Esophagus squamous epithelium (tissue), 5 donors: ENCODE results near the gene CTRL. TPM values are rescaled to one million over a fixed set of nuclear protein-coding genes. Genes with fewer than 3 reads are reported as not detected.

Source experiments
- DNase-seq: peaks from one replicate; lab custom pipeline; 2025; lab: John Stamatoyannopoulos, UW
- H3K27ac ChIP-seq, 4 donors: fragments of 200-600 bp; sonication (generic); one replicate each; pipeline ENCODE4 v1.5.1; 2016 to 2019; ENCODE audit warnings: mild to moderate bottlenecking in 1 of 4
- H3K27me3 ChIP-seq, 4 donors: fragments of 200-600 bp; sonication (generic); 1 replicate in 3 of 4; 2 replicates in 1 of 4; pipeline versions ENCODE4 v1.5.1 to v1.6.0; 2017 to 2021; ENCODE audit warnings: antibody characterized with exemption in 1 of 4
- H3K36me3 ChIP-seq, 3 donors: fragments of 200-600 bp; sonication (generic); one replicate each; pipeline ENCODE4 v1.5.1; 2016 to 2019
- H3K4me1 ChIP-seq, 3 donors: fragments of 200-600 bp; sonication (generic); one replicate each; pipeline ENCODE4 v1.5.1; 2017 to 2019
- H3K4me3 ChIP-seq, 4 donors: fragments of 200-600 bp; sonication (generic); 1 replicate in 3 of 4; 2 replicates in 1 of 4; pipeline ENCODE4 v1.5.1; 2016 to 2019; ENCODE audit warnings: mild to moderate bottlenecking in 2 of 4, moderate library complexity in 1 of 4
- H3K9me3 ChIP-seq, 3 donors: fragments of 200-600 bp; sonication (generic); one replicate each; pipeline ENCODE4 v1.5.1; 2016 to 2019
- CTCF ChIP-seq, 6 experiments: fragments of 450-650 bp in 4 of 6; fragments of 200-600 bp in 2 of 6; sonication (generic) in 2 of 6; IDR thresholded peaks; one replicate each; pipeline ENCODE4 v1.5.1; 2016 to 2019; ENCODE audit warnings: antibody characterized with exemption in 6 of 6, mild to moderate bottlenecking in 4 of 6, moderate library complexity in 4 of 6
- POLR2A ChIP-seq, 4 donors: fragments of 450-650 bp; IDR thresholded peaks; one replicate each; pipeline ENCODE4 v1.6.1; 2017; ENCODE audit warnings: antibody characterized with exemption in 4 of 4, mild to moderate bottlenecking in 4 of 4, moderate library complexity in 3 of 4
- WGBS, 2 donors: methylation state at CpG; one replicate each; pipeline ENCODE4 v1.1.5; 2018; 5-methylcytosine and 5-hydroxymethylcytosine counted together
- intact Hi-C: fragments of 100-400 bp; cut with DNase I; formaldehyde crosslinking; loops from one replicate; pipeline ENCODE4 v1.15.0; 2022
- total RNA-seq, 4 donors: library from RNA; depleted of rRNA; stranded (reverse); fragments of >200 nt; gene quantifications; one replicate each; pipeline ENCODE4 v1.1.0, GENCODE V29; 2016
- donor health status: DM: yes; HTN: yes; CAD: no.

Gene CTRL
- total RNA-seq, 4 donors from 2014 or later, result 1.2 to 1.8 TPM; not detected in 2

- H3K27me3 ChIP-seq, result no peaks in the 10 kb centered on the region
- TF ChIP-seq CTCF (IDR thresholded peaks at IDR 0.05) (no peak), POLR2A (IDR thresholded peaks at IDR 0.05) (no peak)
- DNase-seq, result no peak
- H3K4me1 ChIP-seq, result peaks cover under 1 to 38% (median 5%) of the 10 kb centered on the region in 3 donors
- H3K27ac ChIP-seq, result no peak overlapping the region
- peaks cover 4 to 78% (median 15%) of the 10 kb centered on the region in 3 donors for H3K36me3 ChIP-seq
- intact Hi-C loops, result loop anchor here (5.0 kb wide), 1 partner anchor 111 kb away; no protein-coding TSS in a partner anchor
- 54 to 78% methylated on average over 6 to 7 of the region's 7 CpGs for WGBS, 2 donors
- no peak overlapping the region for H3K4me3 ChIP-seq
- H3K9me3 ChIP-seq, result no peaks in the 10 kb centered on the region
Measured at GRCh38 chr16:67928147-67928546, 3.5 kb downstream of the CTRL start.

- 90 to 94% methylated on average over 3 to 20 of the region's 22 CpGs for WGBS, 2 donors
- no peak overlapping the region for H3K4me3 ChIP-seq
- no peak for DNase-seq
- intact Hi-C loops, result loop anchor here (5.0 kb wide), 1 partner anchor 110 kb away; no protein-coding TSS in a partner anchor
- no peaks in the 10 kb centered on the region for H3K9me3 ChIP-seq
- TF ChIP-seq CTCF (IDR thresholded peaks at IDR 0.05) (no peak), POLR2A (IDR thresholded peaks at IDR 0.05) (no peak)
- peaks cover 4 to 72% (median 15%) of the 10 kb centered on the region in 3 donors for H3K36me3 ChIP-seq
- H3K27ac ChIP-seq, result peak overlapping the region in 1 of 4 donors; percentile 33
- H3K4me1 ChIP-seq, result peaks cover 3 to 46% (median 13%) of the 10 kb centered on the region in 3 donors
- H3K27me3 ChIP-seq, result no peaks in the 10 kb centered on the region
Measured at GRCh38 chr16:67927131-67927941, 4.3 kb downstream of the CTRL start.

DNA sequence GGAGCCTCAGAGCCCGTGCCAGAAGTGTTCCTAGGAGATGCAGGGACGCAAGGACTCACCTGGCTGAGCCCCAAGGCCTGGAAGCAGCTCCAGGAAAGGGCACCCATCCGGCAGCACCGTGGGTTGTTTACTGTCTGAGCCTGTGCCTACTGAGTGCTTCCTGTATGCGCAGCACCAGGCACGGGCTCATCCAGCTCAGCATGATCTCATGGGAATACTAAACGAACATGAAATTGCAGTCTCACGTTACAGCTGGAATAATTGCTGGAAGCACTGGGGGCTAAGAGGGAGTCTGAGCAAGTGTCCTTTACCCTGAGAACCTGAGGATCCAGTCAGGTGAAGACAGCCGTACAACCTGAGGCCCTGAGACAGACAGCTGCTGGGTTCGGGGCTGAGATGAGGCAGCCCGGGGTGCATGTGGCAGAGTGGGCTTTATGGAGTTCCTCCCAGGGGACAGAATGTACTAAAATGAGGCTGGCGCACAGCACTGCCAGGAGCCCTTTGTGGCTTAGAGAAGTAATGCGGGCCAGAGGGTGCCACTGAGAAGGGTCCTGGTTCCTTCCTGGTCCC is 5.4 kb downstream of the CTRL start:
- Histone ChIP-seq H3K27ac (peak overlapping the region in 2 of 4 donors; percentile 33 to 40), H3K9me3 (no peaks in the 10 kb centered on the region), H3K4me3 (no peak overlapping the region), H3K27me3 (no peaks in the 10 kb centered on the region), H3K4me1 (peaks cover 3 to 55% (median 16%) of the 10 kb centered on the region in 3 donors), H3K36me3 (peaks cover 4 to 61% (median 15%) of the 10 kb centered on the region in 3 donors)
- DNase-seq, result no peak
- peak in 1 of 6 experiments; percentile 27 for TF ChIP-seq CTCF (IDR thresholded peaks at IDR 0.05)
- no peak for TF ChIP-seq POLR2A (IDR thresholded peaks at IDR 0.05)
- intact Hi-C loops, result loop anchor here (5.0 kb wide), 1 partner anchor 109 kb away; no protein-coding TSS in a partner anchor
- 38 to 50% methylated on average over 8 to 9 of the region's 13 CpGs for WGBS, 2 donors

- H3K27me3 ChIP-seq, result no peaks in the 10 kb centered on the region
- WGBS, 2 donors, result 44 to 80% methylated on average over 1 to 2 of the region's 10 CpGs
- no peak overlapping the region for H3K4me3 ChIP-seq
- intact Hi-C loops, result loop anchor here (5.0 kb wide), 1 partner anchor 42 kb away; the partner anchor contains the start of gene NRN1L
- TF ChIP-seq POLR2A (IDR thresholded peaks at IDR 0.05), result no peak
- no peak for TF ChIP-seq CTCF (IDR thresholded peaks at IDR 0.05)
- no peak overlapping the region for H3K27ac ChIP-seq
- peaks cover 0 to 49% (median 15%) of the 10 kb centered on the region in 3 donors for H3K36me3 ChIP-seq
- no peaks in the 10 kb centered on the region for H3K9me3 ChIP-seq
- peaks cover 9 to 70% (median 16%) of the 10 kb centered on the region in 3 donors for H3K4me1 ChIP-seq
- DNase-seq, result no peak
Measured at GRCh38 chr16:67924140-67924906, 7.3 kb downstream of the CTRL start.
